HCT116 (cell line): ENCODE measurements around the gene GNG7. TPM values are rescaled to one million over a fixed set of nuclear protein-coding genes. Genes with fewer than 3 reads are reported as not detected.

ENCODE experiments used
- ATAC-seq: fragments of 200-7000 bp; cut with Tn5 transposase; 2 replicates; pipeline ENCODE4 v1.9.1; 2020; ENCODE audit warnings: mild to moderate bottlenecking, moderate library complexity
- BruUV-seq: library from RNA; stranded (reverse); fragments of 400-500 nt; replicated peaks from 2 replicates; lab custom pipeline; 2021; lab: Mats Ljungman, UMichigan
- CTCF ChIA-PET: fragments of 300-600 bp; sonication (Branson Sonifier 250); formaldehyde crosslinking; loops from one replicate; lab custom pipeline; 2021; ENCODE audit warnings: antibody characterized with exemption; lab: Charles Lee
- POLR2A ChIA-PET: fragments of 300-600, 350-600 bp; sonication (Branson Sonifier 250); formaldehyde crosslinking; loops from one replicate; lab custom pipeline; 2021; ENCODE audit warnings: antibody characterized with exemption; lab: Charles Lee
- RAD21 ChIA-PET, 2 experiments: fragments of 300-600 bp; sonication (Branson Sonifier 250); formaldehyde crosslinking; loops; one replicate each; lab custom pipeline; 2023; ENCODE audit warnings: low total read pairs in 2 of 2; ENCODE audit not compliant: uncharacterized antibody in 2 of 2, unreplicated experiment in 2 of 2, low non-redundant PET in 1 of 2; lab: Charles Lee
- DNase-seq: peaks from one replicate; pipeline ENCODE4 v3.0.0-alpha.2; 2010; ENCODE audit warnings: low read depth, low spot score
- H2AFZ ChIP-seq: fragments of 200-600 bp; shearing (Covaris generic), sonication (generic); 2 replicates; pipeline ENCODE4 v1.6.1; 2017; ENCODE audit warnings: low read depth, mixed run types, mixed read lengths, antibody characterized with exemption, low read length; ENCODE audit not compliant: poor library complexity, severe bottlenecking
- H3K27ac ChIP-seq: 2 replicates; pipeline ENCODE4 v1.5.1; 2012; ENCODE audit warnings: low read depth, low read length
- H3K27me3 ChIP-seq: fragments of 200-600 bp; sonication (generic); 2 replicates; pipeline ENCODE4 v1.6.1; 2016; ENCODE audit warnings: mixed run types, low read length, mixed read lengths; ENCODE audit not compliant: insufficient read depth
- H3K36me3 ChIP-seq, 2 experiments: fragments of 200-500 bp in 1 of 2; fragments of 200-600 bp in 1 of 2; sonication (Bioruptor generic) in 1 of 2; sonication (generic) in 1 of 2; 2 replicates each; pipeline versions ENCODE4 v1.5.1 to v1.6.1; 2014 to 2016; ENCODE audit warnings: low read length in 2 of 2, inconsistent platforms in 1 of 2, mixed read lengths in 1 of 2, mixed run types in 1 of 2; ENCODE audit not compliant: insufficient read depth in 2 of 2, control insufficient read depth in 1 of 2
- H3K4me1 ChIP-seq, 2 experiments: fragments of 200-600 bp in 1 of 2; sonication (generic) in 1 of 2; 2 replicates each; pipeline versions ENCODE4 v1.5.1 to v1.6.1; 2012 to 2017; ENCODE audit warnings: low read length in 2 of 2, inconsistent platforms in 1 of 2, mild to moderate bottlenecking in 1 of 2, mixed read lengths in 1 of 2, mixed run types in 1 of 2, moderate library complexity in 1 of 2; ENCODE audit not compliant: insufficient read depth in 2 of 2, control insufficient read depth in 1 of 2
- H3K4me2 ChIP-seq: fragments of 200-600 bp; sonication (generic); 2 replicates; pipeline ENCODE4 v1.6.1; 2017; ENCODE audit warnings: mixed run types, low read length, mixed read lengths
- H3K4me3 ChIP-seq, 2 experiments: fragments of 200-600 bp in 1 of 2; sonication (generic) in 1 of 2; replicated peaks in 1 of 2; 2 replicates each; pipeline ENCODE4 v1.5.1; 2011 to 2016; ENCODE audit warnings: low read length in 2 of 2, control low read depth in 1 of 2, low read depth in 1 of 2, mild to moderate bottlenecking in 1 of 2, mixed read lengths in 1 of 2, mixed run types in 1 of 2
- H3K79me2 ChIP-seq: fragments of 200-600 bp; sonication (generic); 2 replicates; pipeline ENCODE4 v1.6.1; 2017; ENCODE audit warnings: mild to moderate bottlenecking, mixed run types, low read length, moderate library complexity, mixed read lengths; ENCODE audit not compliant: insufficient read depth
- H3K9ac ChIP-seq: fragments of 200-600 bp; sonication (generic); 2 replicates; pipeline ENCODE4 v1.6.1; 2016; ENCODE audit warnings: low read length, mixed read lengths
- H3K9me2 ChIP-seq: fragments of 200-600 bp; sonication (generic), shearing (Covaris generic); 2 replicates; pipeline ENCODE4 v1.6.1; 2017; ENCODE audit warnings: mixed run types, mild to moderate bottlenecking, moderate library complexity; ENCODE audit not compliant: insufficient read depth
- H3K9me3 ChIP-seq, 2 experiments: fragments of 200-500 bp in 1 of 2; fragments of 200-600 bp in 1 of 2; sonication (Bioruptor generic) in 1 of 2; sonication (generic) in 1 of 2; 2 replicates each; pipeline ENCODE4 v1.6.1; 2014 to 2017; ENCODE audit warnings: low read length in 2 of 2, mixed read lengths in 2 of 2, inconsistent platforms in 1 of 2, low read depth in 1 of 2, mild to moderate bottlenecking in 1 of 2, mixed run types in 1 of 2, moderate library complexity in 1 of 2; ENCODE audit not compliant: control insufficient read depth in 1 of 2, insufficient read depth in 1 of 2
- H4K20me1 ChIP-seq: fragments of 200-600 bp; sonication (generic), shearing (Covaris generic); 2 replicates; pipeline ENCODE4 v1.6.1; 2017; ENCODE audit warnings: mixed run types, mild to moderate bottlenecking, moderate library complexity; ENCODE audit not compliant: insufficient read depth
- ATF3 ChIP-seq: IDR thresholded peaks from 2 replicates; pipeline ENCODE4 v1.6.1; 2012
- CEBPB ChIP-seq: IDR thresholded peaks from 2 replicates; pipeline ENCODE4 v1.6.1; 2012; ENCODE audit warnings: low read depth
- ELF1 ChIP-seq: IDR thresholded peaks from 2 replicates; pipeline ENCODE4 v1.6.1; 2012; ENCODE audit warnings: low read depth, borderline replicate concordance
- JUND ChIP-seq: IDR thresholded peaks from 2 replicates; pipeline ENCODE4 v1.6.1; 2012
- POLR2A ChIP-seq: IDR thresholded peaks from 2 replicates; pipeline ENCODE4 v1.7.0; 2011; ENCODE audit warnings: borderline replicate concordance; ENCODE audit not compliant: insufficient read depth, insufficient read length; ENCODE audit errors: extremely low read depth
- RAD21 ChIP-seq: IDR thresholded peaks from 2 replicates; pipeline ENCODE4 v1.6.1; 2012; ENCODE audit warnings: low read depth, mild to moderate bottlenecking
- SP1 ChIP-seq: IDR thresholded peaks from 2 replicates; pipeline ENCODE4 v1.6.1; 2012; ENCODE audit warnings: low read depth
- TCF7L2 ChIP-seq: IDR thresholded peaks from 2 replicates; pipeline ENCODE4 v1.7.0; 2011; ENCODE audit warnings: borderline replicate concordance, inconsistent platforms; ENCODE audit not compliant: insufficient read depth, insufficient read length; ENCODE audit errors: extremely low read depth
- YY1 ChIP-seq: IDR thresholded peaks from 2 replicates; pipeline ENCODE4 v1.6.1; 2011; ENCODE audit warnings: low read length, low read depth, moderate library complexity, mild to moderate bottlenecking; ENCODE audit not compliant: insufficient replicate concordance; ENCODE audit errors: extremely low read depth
- ZFX ChIP-seq: fragments of 450-650 bp; IDR thresholded peaks from 2 replicates; pipeline ENCODE4 v1.6.1; 2017
- ZNF274 ChIP-seq: fragments of 200-500 bp; sonication (Bioruptor generic); IDR thresholded peaks from 2 replicates; pipeline ENCODE4 v1.6.1; 2014; ENCODE audit warnings: mild to moderate bottlenecking, low read depth, low read length, inconsistent platforms
- intact Hi-C: fragments of 100-400 bp; cut with micrococcal nuclease; formaldehyde crosslinking; loops from 2 replicates; pipeline ENCODE4 v1.10.0; 2022
- total RNA-seq: library from RNA; stranded (reverse); gene quantifications from one replicate; pipeline ENCODE4 v1.2.1, GENCODE V29; 2021; ENCODE audit not compliant: unreplicated experiment
- TF ChIP-seq, protein P1 (sequence below), 3 experiments: fragments of 200-600 bp in 1 of 3; sonication (generic) in 1 of 3; IDR thresholded peaks in 2 of 3; conservative IDR thresholded peaks in 1 of 3; 2 replicates each; pipeline ENCODE4 v1.5.1; 2012 to 2017; ENCODE audit warnings: low read depth in 2 of 3, low read length in 2 of 3, antibody characterized with exemption in 1 of 3, borderline replicate concordance in 1 of 3, control low read depth in 1 of 3, mild to moderate bottlenecking in 1 of 3, mixed read lengths in 1 of 3, mixed run types in 1 of 3, moderate library complexity in 1 of 3; ENCODE audit not compliant: insufficient read depth in 1 of 3

GNG7 gene
- total RNA-seq, 1 experiment from 2014 or later: 11.3 TPM

DNA sequence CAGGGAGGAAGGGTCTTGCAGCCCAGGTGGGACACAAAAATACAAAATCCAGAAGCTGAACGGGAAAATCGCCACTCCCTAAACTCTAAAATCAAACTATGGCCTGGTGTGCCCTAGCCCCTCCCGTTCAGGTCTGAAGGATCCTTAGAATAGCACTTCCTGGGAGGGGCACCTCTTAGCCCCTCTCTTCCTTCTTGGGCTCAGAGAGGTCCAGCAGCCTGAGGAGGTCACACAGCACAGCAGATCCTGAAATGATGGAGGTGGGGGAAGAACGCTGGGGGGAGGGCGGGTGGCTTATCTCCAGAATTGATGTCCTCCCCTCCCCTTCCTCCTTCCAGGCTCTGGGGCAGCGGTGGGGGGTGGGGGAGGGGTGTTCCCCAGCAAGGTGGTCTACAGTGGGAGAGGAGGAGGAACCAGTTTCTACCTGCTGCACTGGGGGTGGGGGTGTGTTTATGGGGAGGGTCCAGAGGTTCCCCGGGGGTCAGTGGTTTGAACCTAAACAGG lies 16.8 kb upstream of the GNG7 start:
- peaks cover 21 to 41% of the 10 kb centered on the region in 2 experiments for H3K4me1 ChIP-seq
- ChIA-PET CTCF (no interaction called here), POLR2A (no interaction called here), RAD21 (no interaction called here)
- no peak for ATAC-seq
- H3K36me3 ChIP-seq: peaks cover 0 to 5% of the 10 kb centered on the region in 2 experiments; a peak in 2 of 4 replicates
- DNase-seq: no peak
- H2AFZ ChIP-seq: no peak overlapping the region
- TF ChIP-seq ZFX: no peak
- TF ChIP-seq TCF7L2: no peak
- no peak for TF ChIP-seq RAD21
- TF ChIP-seq ELF1: no peak
- TF ChIP-seq YY1: no peak
- no peak for TF ChIP-seq ZNF274
- TF ChIP-seq, protein P1, sequence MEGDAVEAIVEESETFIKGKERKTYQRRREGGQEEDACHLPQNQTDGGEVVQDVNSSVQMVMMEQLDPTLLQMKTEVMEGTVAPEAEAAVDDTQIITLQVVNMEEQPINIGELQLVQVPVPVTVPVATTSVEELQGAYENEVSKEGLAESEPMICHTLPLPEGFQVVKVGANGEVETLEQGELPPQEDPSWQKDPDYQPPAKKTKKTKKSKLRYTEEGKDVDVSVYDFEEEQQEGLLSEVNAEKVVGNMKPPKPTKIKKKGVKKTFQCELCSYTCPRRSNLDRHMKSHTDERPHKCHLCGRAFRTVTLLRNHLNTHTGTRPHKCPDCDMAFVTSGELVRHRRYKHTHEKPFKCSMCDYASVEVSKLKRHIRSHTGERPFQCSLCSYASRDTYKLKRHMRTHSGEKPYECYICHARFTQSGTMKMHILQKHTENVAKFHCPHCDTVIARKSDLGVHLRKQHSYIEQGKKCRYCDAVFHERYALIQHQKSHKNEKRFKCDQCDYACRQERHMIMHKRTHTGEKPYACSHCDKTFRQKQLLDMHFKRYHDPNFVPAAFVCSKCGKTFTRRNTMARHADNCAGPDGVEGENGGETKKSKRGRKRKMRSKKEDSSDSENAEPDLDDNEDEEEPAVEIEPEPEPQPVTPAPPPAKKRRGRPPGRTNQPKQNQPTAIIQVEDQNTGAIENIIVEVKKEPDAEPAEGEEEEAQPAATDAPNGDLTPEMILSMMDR (IDR thresholded peaks at IDR 0.05 in 2 of 3, conservative IDR thresholded peaks at IDR 0.05 in 1 of 3; ENCODE audit: borderline replicate concordance in 1 of 3, insufficient read depth in 1 of 3, low read depth in 2 of 3, low read length in 2 of 3): no peak
- no peak for TF ChIP-seq JUND
- no peak for TF ChIP-seq CEBPB
- TF ChIP-seq SP1: no peak
- no peak for TF ChIP-seq ATF3
- TF ChIP-seq POLR2A: no peak
- H3K27me3 ChIP-seq: no peaks in the 10 kb centered on the region
- intact Hi-C loops: no loop called here
- H3K9ac ChIP-seq: no peak overlapping the region
- H3K4me2 ChIP-seq: no peak overlapping the region
- H4K20me1 ChIP-seq: no peaks in the 10 kb centered on the region
- no TSS peak for BruUV-seq
- peaks cover 10 to 11% of the 10 kb centered on the region in 2 experiments; a peak in 3 of 4 replicates for H3K9me3 ChIP-seq
- peaks cover 11% of the 10 kb centered on the region; the same call in 1 of the 2 replicates for H3K79me2 ChIP-seq
- H3K27ac ChIP-seq: no peak overlapping the region
- no peaks in the 10 kb centered on the region for H3K9me2 ChIP-seq
- no peak overlapping the region for H3K4me3 ChIP-seq
